ENCODE data around the gene C12orf60.

C12orf60 gene

GRCh38 chr12:14860490-14860889 lies 57.0 kb downstream of the C12orf60 start:
- no peak for DNase-seq (ENCODE audit: low spot score)
- TF ChIP-seq, protein P1, sequence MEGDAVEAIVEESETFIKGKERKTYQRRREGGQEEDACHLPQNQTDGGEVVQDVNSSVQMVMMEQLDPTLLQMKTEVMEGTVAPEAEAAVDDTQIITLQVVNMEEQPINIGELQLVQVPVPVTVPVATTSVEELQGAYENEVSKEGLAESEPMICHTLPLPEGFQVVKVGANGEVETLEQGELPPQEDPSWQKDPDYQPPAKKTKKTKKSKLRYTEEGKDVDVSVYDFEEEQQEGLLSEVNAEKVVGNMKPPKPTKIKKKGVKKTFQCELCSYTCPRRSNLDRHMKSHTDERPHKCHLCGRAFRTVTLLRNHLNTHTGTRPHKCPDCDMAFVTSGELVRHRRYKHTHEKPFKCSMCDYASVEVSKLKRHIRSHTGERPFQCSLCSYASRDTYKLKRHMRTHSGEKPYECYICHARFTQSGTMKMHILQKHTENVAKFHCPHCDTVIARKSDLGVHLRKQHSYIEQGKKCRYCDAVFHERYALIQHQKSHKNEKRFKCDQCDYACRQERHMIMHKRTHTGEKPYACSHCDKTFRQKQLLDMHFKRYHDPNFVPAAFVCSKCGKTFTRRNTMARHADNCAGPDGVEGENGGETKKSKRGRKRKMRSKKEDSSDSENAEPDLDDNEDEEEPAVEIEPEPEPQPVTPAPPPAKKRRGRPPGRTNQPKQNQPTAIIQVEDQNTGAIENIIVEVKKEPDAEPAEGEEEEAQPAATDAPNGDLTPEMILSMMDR (IDR thresholded peaks at IDR 0.05; ENCODE audit: extremely low read depth, missing control alignments): no peak

DNA sequence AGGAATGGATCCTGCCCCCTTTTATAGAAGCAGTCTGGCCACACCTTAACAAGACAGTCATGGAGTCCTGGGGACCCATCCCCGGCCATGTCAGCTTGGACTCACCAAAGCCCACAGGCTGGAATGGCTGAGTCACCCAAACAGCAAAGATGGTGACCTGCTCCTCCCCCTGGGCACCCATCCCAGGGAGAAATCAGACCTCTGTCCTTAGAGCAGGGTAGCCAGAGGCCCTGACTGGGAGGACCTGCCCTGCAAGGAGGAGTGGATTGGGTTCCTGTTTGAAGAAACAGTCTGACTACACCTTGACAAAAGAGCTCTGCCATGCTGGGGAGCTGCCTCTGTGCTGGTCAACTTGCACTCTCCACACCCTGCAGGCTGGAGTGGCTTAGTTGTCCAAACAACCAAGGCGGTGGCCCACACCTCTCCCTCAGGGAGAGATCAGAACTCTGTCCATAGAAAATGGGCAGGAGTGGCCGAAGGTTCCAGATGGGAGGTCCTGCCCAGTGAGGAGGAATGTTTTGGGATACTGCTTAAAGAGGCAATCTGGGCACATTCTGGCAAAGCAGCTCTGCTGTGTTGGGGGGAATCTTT lies 65.5 kb downstream of the C12orf60 start:
- no peak for DNase-seq (ENCODE audit: low spot score)
- TF ChIP-seq, protein P1 (IDR thresholded peaks at IDR 0.05; ENCODE audit: extremely low read depth, missing control alignments): no peak

GRCh38 chr12:14871247-14871646 lies 67.8 kb downstream of the C12orf60 start:
- TF ChIP-seq, protein P1 (IDR thresholded peaks at IDR 0.05; ENCODE audit: extremely low read depth, missing control alignments): no peak
- DNase-seq (ENCODE audit: low spot score): no peak

DNA sequence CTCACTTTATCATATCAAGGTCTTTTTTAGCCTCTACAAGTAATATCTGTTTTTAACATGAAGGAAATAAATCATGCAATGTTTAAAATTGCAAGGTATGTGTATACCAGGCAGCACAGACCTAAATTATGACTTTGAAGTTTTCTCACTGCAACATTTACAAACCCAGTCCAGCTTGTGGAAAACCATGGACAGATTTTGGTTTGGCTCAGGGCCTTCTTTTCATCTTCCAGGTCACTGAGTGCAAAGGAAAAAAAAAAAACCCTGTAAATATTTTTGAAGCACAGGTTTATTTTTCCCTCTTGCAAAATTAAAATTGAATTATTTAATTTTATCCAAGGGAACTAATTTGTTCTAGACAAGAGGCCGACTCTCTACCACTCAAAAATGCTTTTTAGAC lies 68.4 kb downstream of the C12orf60 start:
- TF ChIP-seq, protein P1 (IDR thresholded peaks at IDR 0.05; ENCODE audit: extremely low read depth, missing control alignments): no peak
- no peak for DNase-seq (ENCODE audit: low spot score)

DNA sequence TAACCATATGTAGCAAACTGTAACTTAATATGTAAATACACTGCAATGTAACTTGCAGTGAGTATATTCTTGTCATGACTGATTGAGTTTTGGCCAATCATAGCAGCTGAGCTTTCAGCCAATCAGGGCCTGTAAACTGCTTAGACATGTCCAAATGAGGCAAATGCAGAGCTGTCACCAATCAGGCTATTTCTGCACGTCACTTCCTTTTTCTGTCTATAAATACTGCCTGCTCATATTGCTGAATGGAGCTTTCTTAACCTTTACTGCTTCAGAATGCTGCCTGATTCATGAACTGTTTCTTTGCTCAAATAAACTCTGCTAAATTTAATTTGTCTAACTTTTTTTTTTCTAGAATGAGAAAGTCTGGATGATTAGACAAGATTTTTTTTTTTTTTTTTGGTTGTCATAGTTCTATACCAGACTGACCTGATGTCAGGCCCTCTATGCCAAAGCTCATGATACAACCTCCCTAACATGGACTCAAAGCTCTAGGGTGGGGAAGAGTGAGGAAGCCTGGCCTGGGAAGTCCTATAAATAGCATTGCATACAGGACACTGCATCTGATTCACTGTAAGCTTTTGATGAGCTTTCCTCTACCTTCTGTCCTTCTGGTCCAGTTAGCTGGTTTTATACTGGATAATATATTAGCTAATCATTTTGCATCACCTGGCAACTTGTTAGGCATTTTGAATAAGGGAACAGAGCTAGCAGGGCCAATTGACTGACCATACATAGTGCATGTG lies 70.1 kb downstream of the C12orf60 start:
- TF ChIP-seq, protein P1 (IDR thresholded peaks at IDR 0.05; ENCODE audit: extremely low read depth, missing control alignments): no peak
- DNase-seq (ENCODE audit: low spot score): no peak
